ENCODE data around the gene SOHLH1.

The SOHLH1 gene

DNA sequence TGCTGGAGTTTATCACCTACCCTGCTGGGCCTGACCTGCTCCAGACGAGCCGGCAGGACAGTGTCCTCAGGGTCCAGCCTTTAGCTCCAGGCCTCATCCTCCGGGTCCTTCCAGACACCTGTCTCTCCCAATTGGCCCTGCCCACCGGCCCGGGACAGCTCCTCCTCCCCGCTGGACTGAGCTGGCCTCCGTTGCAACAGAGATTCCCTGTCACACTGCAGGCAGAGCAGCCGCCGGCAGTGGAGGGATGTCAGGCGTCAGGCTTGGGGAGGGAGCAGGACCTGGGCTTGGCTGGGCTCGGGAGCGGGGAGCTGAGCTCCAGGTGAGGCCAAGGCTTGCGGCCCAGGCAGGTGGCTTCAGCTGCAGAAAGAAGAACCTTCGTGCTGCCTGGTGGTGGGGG is 4.4 kb upstream of the SOHLH1 start:
- no peak for TF ChIP-seq TAF1 (IDR thresholded peaks at IDR 0.05; ENCODE audit: low read depth)
- TF ChIP-seq ZBTB7A (IDR thresholded peaks at IDR 0.05; ENCODE audit: low read depth) = no peak
- no peak for TF ChIP-seq CEBPB (IDR thresholded peaks at IDR 0.05)
- TF ChIP-seq, protein P1, sequence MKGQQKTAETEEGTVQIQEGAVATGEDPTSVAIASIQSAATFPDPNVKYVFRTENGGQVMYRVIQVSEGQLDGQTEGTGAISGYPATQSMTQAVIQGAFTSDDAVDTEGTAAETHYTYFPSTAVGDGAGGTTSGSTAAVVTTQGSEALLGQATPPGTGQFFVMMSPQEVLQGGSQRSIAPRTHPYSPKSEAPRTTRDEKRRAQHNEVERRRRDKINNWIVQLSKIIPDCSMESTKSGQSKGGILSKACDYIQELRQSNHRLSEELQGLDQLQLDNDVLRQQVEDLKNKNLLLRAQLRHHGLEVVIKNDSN (IDR thresholded peaks at IDR 0.05) = no peak
- no peak for TF ChIP-seq NFIC (IDR thresholded peaks at IDR 0.05)

DNA sequence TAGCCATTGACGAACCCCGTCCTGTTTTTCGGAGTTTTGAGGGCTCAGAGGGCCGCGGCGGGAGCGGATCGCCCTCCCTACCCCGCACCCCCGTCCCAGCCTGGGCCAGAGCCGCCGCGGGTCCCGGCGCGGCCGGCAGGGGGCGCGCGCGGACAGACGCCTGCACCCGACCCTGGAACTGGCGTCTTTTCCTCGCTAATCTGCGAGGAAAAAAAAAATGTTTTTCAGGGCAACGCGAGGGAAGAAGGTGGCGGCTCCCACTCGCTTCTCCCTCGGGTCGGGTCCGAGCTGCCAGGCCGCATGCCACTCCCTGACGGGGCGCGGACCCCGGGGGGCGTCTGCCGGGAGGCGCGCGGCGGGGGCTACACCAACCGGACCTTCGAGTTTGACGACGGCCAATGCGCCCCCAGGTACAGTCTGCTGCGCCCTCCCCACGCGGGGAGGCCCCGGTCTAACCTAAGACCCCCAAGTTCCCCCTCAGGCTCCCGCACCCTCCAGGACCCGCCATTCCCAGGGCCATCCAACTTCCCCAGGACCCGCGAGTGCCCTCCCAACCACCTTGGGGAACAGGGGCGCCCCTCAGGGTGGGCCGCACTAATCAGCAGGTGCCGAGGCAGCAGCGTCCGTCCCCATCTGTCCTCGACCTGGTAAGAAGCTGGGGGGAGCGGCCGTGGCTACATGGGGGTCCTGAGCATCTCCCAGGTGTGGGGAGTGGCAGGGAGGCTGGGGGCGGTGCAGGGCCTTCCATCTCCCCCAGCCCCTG is 2.9 kb upstream of the SOHLH1 start, which contains the start of gene KCNT1:
TSS of gene KCNT1 (plus strand) at position 227 of the 763 bp plus-strand sequence. CDS start at position 301, 74 bp downstream.
- TF ChIP-seq RAD21 (IDR thresholded peaks at IDR 0.05; ENCODE audit: low read depth) (peak; percentile 61; the same call in 1 of the 2 replicates), ZBTB7A (IDR thresholded peaks at IDR 0.05; ENCODE audit: low read depth) (peak; percentile 30; the same call in 1 of the 2 replicates), NFIC (IDR thresholded peaks at IDR 0.05) (no peak), CREB1 (IDR thresholded peaks at IDR 0.05; ENCODE audit: low read depth) (no peak)
- TF ChIP-seq, protein P2, sequence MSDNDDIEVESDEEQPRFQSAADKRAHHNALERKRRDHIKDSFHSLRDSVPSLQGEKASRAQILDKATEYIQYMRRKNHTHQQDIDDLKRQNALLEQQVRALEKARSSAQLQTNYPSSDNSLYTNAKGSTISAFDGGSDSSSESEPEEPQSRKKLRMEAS (IDR thresholded peaks at IDR 0.05) = 0 out of 2 replicates have a peak, but pooled peaks have one; percentile 36

DNA sequence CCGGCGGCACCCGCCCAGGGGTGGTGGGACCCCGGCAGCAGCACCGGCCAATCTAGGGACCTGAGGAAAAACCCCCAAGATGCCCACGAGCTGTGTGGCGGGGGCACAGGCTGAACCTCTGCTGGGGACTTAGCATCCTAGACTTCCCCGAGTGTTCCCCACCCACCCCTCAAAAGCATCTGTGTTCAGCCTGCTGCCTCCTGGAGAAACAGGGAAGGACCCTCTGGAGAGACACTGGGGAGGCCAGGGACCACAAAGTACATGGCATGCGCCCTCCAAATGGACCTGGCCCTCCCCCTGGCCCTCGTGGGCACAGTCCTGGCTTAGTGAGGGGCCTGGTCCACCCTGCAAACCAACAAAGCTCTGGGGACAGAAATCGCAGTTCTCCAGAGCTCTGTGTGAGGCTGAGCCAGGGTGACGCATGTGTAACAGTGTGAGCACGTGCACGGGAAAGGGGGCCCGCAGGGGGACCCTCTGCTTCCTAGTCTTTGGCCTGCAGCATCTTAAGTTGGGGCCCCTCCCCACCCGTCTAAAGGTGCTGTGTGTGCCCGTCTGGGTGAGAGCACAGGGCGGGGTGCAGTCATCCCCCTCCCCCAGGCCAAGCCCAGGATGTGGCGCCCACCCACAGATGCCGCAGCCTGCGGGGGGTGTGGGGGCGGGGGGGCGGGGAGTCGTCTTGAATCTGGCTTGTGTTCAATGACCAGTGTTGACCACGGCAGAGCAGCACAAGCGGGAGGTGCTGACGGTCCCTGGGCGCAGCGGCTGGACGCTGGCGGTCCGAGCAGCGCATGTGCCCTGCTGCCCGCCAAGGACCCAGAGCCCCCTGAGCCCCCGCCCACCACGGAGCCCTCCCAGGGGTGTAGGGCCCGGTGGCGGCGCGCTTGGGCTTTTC is 2.0 kb upstream of the SOHLH1 start:
- peak; percentile 81 for TF ChIP-seq ZBTB7A (IDR thresholded peaks at IDR 0.05; ENCODE audit: low read depth)
- TF ChIP-seq TAF1 (IDR thresholded peaks at IDR 0.05; ENCODE audit: low read depth) = no peak
- TF ChIP-seq RAD21 (IDR thresholded peaks at IDR 0.05; ENCODE audit: low read depth) = no peak

DNA sequence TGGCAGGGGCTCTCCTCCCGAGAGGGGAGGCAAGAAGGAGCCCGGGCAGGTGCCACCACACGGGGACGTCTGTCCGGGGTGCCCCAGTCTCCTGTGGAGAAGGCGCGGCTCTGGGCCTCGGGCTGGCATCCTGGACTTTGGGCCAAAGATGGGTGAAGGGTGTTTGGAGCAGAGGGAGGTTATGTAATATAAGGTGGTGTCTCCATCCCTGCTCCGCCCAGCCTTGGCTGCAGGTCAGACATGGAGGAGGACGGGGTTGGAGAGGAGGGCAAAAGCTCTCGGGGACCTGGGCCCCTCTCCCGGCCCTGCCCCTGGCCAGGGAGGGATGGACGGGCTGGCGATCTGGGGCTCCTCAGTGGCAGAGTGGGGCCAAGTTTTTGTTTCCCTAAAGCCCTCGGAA is 1.2 kb upstream of the SOHLH1 start:
- TF ChIP-seq TAF1 (IDR thresholded peaks at IDR 0.05; ENCODE audit: low read depth) = no peak
- TF ChIP-seq YY1 (IDR thresholded peaks at IDR 0.05; ENCODE audit: low read depth) = no peak
- TF ChIP-seq CEBPB (IDR thresholded peaks at IDR 0.05) = no peak
- TF ChIP-seq TCF12 (IDR thresholded peaks at IDR 0.05; ENCODE audit: low read depth) = no peak
- TF ChIP-seq, protein P3, sequence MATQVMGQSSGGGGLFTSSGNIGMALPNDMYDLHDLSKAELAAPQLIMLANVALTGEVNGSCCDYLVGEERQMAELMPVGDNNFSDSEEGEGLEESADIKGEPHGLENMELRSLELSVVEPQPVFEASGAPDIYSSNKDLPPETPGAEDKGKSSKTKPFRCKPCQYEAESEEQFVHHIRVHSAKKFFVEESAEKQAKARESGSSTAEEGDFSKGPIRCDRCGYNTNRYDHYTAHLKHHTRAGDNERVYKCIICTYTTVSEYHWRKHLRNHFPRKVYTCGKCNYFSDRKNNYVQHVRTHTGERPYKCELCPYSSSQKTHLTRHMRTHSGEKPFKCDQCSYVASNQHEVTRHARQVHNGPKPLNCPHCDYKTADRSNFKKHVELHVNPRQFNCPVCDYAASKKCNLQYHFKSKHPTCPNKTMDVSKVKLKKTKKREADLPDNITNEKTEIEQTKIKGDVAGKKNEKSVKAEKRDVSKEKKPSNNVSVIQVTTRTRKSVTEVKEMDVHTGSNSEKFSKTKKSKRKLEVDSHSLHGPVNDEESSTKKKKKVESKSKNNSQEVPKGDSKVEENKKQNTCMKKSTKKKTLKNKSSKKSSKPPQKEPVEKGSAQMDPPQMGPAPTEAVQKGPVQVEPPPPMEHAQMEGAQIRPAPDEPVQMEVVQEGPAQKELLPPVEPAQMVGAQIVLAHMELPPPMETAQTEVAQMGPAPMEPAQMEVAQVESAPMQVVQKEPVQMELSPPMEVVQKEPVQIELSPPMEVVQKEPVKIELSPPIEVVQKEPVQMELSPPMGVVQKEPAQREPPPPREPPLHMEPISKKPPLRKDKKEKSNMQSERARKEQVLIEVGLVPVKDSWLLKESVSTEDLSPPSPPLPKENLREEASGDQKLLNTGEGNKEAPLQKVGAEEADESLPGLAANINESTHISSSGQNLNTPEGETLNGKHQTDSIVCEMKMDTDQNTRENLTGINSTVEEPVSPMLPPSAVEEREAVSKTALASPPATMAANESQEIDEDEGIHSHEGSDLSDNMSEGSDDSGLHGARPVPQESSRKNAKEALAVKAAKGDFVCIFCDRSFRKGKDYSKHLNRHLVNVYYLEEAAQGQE (IDR thresholded peaks at IDR 0.05; ENCODE audit: low read depth) = no peak
- TF ChIP-seq, protein P2 (IDR thresholded peaks at IDR 0.05) = no peak
- no peak for TF ChIP-seq RAD21 (IDR thresholded peaks at IDR 0.05; ENCODE audit: low read depth)
- TF ChIP-seq EGR1 (IDR thresholded peaks at IDR 0.05) = no peak
- no peak for TF ChIP-seq CREB1 (IDR thresholded peaks at IDR 0.05; ENCODE audit: low read depth)
- no peak for TF ChIP-seq TEAD4 (IDR thresholded peaks at IDR 0.05)
- no peak for TF ChIP-seq NFIC (IDR thresholded peaks at IDR 0.05)
- TF ChIP-seq FOXM1 (IDR thresholded peaks at IDR 0.05; ENCODE audit: borderline replicate concordance, low read depth) = no peak
- TF ChIP-seq, protein P1 (IDR thresholded peaks at IDR 0.05) = no peak
- TF ChIP-seq ZBTB7A (IDR thresholded peaks at IDR 0.05; ENCODE audit: low read depth) = no peak

DNA sequence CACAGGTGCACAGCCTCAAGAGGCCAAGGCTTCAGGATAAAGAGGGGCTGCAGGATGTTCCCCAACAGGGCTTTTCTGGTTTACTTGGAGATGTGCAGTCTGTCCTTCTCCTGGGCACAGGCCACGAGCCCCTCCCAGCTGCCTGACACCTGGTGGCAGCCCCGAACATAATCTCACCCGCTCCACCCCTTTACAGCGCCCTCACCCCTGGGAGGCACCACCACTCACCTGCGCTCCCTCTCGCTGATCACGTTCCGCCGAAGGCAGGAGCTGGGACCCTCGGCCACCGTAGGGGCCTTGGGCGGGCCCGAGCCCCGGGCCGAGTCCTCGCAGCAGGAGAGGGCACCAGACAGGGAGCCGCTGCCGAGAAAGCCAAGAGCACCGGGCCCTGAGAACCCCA is 514 bp downstream of the SOHLH1 start:
- TF ChIP-seq TCF12 (IDR thresholded peaks at IDR 0.05; ENCODE audit: low read depth) (no peak), EGR1 (IDR thresholded peaks at IDR 0.05) (no peak)

DNA sequence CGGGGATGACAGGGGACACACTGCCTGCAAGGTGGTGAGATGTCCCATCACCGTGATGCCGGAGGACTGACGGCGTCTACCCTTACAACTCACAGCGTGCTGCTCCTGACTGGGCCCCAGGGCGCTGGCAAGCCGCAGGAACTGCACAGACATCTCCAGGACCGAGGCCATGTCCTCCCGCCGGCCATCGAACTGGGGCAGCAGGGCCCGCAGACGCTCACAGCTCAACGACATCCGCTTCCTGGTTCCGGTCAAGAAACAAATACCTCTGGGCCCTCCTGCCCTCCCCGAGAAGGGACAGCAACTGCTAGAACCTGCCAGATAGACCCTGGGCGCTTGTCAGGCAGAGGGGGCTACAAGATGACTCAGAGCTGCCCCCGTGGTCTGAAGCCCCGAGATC is 1.0 kb downstream of the SOHLH1 start:
- TF ChIP-seq, protein P2 (IDR thresholded peaks at IDR 0.05) = no peak
- TF ChIP-seq TEAD4 (IDR thresholded peaks at IDR 0.05) (no peak), CREB1 (IDR thresholded peaks at IDR 0.05; ENCODE audit: low read depth) (no peak), RAD21 (IDR thresholded peaks at IDR 0.05; ENCODE audit: low read depth) (no peak), EP300 (IDR thresholded peaks at IDR 0.05; ENCODE audit: borderline replicate concordance) (no peak)

DNA sequence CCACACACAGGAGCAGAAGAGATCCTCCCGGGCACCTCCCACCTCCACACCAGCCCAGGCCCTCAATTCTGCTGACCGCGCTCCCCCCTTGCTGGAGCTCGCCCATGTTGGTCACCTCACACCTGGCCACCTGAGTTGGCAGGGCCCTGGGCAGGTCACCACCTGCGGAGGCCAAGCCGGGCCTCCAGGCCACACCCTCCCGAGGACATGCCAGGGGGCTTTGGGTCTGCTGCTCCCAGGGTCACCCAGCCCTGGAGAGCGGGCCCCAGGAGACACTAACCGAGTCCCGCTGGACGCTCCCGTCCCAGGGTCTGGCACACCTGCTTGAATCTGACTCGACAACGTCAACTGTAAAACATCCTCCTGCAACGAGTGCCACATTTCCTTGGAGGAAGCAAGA is 2.1 kb downstream of the SOHLH1 start:
- TF ChIP-seq TEAD4 (IDR thresholded peaks at IDR 0.05) = no peak
- TF ChIP-seq YY1 (IDR thresholded peaks at IDR 0.05; ENCODE audit: low read depth) = no peak
- TF ChIP-seq, protein P3 (IDR thresholded peaks at IDR 0.05; ENCODE audit: low read depth) = no peak
- TF ChIP-seq CREB1 (IDR thresholded peaks at IDR 0.05; ENCODE audit: low read depth) = no peak
- TF ChIP-seq, protein P2 (IDR thresholded peaks at IDR 0.05) = no peak
- TF ChIP-seq, protein P1 (IDR thresholded peaks at IDR 0.05) = no peak
- TF ChIP-seq EP300 (IDR thresholded peaks at IDR 0.05; ENCODE audit: borderline replicate concordance) = no peak
- no peak for TF ChIP-seq ZBTB7A (IDR thresholded peaks at IDR 0.05; ENCODE audit: low read depth)
- no peak for TF ChIP-seq EGR1 (IDR thresholded peaks at IDR 0.05)
- TF ChIP-seq TCF12 (IDR thresholded peaks at IDR 0.05; ENCODE audit: low read depth) = no peak
- no peak for TF ChIP-seq FOXM1 (IDR thresholded peaks at IDR 0.05; ENCODE audit: borderline replicate concordance, low read depth)
- no peak for TF ChIP-seq RAD21 (IDR thresholded peaks at IDR 0.05; ENCODE audit: low read depth)
- no peak for TF ChIP-seq NFIC (IDR thresholded peaks at IDR 0.05)
